SK-N-SH (cell line): ENCODE results near the gene GFPT1. TPM values are rescaled to one million over a fixed set of nuclear protein-coding genes. Genes with fewer than 3 reads are reported as not detected.

Experiments
- CTCF ChIA-PET: fragments of 300-600, 350-600 bp; formaldehyde crosslinking; extraction: SDS; loops from one replicate; lab custom pipeline; 2021; lab: Yijun Ruan, JAX
- POLR2A ChIA-PET: fragments of 350-600 bp; sonication (Branson Sonifier 250); formaldehyde crosslinking; extraction: SDS; loops from one replicate; lab custom pipeline; 2020; ENCODE audit warnings: antibody characterized with exemption, inconsistent platforms; lab: Yijun Ruan, JAX
- DNase-seq: peaks from one replicate; pipeline ENCODE4 v3.0.0; 2012
- H2AFZ ChIP-seq: fragments of 200-600 bp; sonication (generic); 2 replicates; pipeline ENCODE4 v1.8.1; 2016; ENCODE audit warnings: antibody characterized with exemption, mild to moderate bottlenecking, low read depth
- H3F3A ChIP-seq: fragments of 200-600 bp; sonication (generic); replicated peaks from 2 replicates; pipeline ENCODE3; 2016; ENCODE audit warnings: antibody characterized with exemption, mild to moderate bottlenecking; ENCODE audit not compliant: insufficient read depth
- H3K27ac ChIP-seq, 2 experiments: fragments of 200-500 bp in 1 of 2; fragments of 200-600 bp in 1 of 2; sonication (Bioruptor generic) in 1 of 2; sonication (generic), shearing (Covaris generic) in 1 of 2; 2 replicates each; pipeline versions ENCODE4 v1.5.1 to v1.6.1; 2014 to 2016; ENCODE audit warnings: low read depth in 2 of 2, inconsistent platforms in 1 of 2, low read length in 1 of 2, mild to moderate bottlenecking in 1 of 2, mixed read lengths in 1 of 2
- H3K27me3 ChIP-seq: fragments of 200-600 bp; sonication (generic), shearing (Covaris generic); 2 replicates; pipeline ENCODE4 v1.6.1; 2016; ENCODE audit warnings: mixed run types; ENCODE audit not compliant: insufficient read depth
- H3K36me3 ChIP-seq, 2 experiments: fragments of 200-500 bp in 1 of 2; fragments of 200-600 bp in 1 of 2; sonication (Bioruptor generic) in 1 of 2; sonication (generic) in 1 of 2; replicated peaks in 1 of 2; 2 replicates each; pipeline versions ENCODE3 to v1.5.1; 2014 to 2016; ENCODE audit warnings: low read length in 1 of 2, mild to moderate bottlenecking in 1 of 2; ENCODE audit not compliant: insufficient read depth in 2 of 2, control insufficient read depth in 1 of 2
- H3K4me1 ChIP-seq, 2 experiments: fragments of 200-500 bp in 1 of 2; fragments of 200-600 bp in 1 of 2; sonication (Bioruptor generic) in 1 of 2; sonication (generic), shearing (Covaris generic) in 1 of 2; 2 replicates each; pipeline versions ENCODE4 v1.5.1 to v1.6.1; 2014 to 2016; ENCODE audit warnings: low read depth in 1 of 2, low read length in 1 of 2, mixed run types in 1 of 2; ENCODE audit not compliant: insufficient read depth in 2 of 2, control insufficient read depth in 1 of 2
- H3K4me2 ChIP-seq: fragments of 200-600 bp; sonication (generic), shearing (Covaris generic); 2 replicates; pipeline ENCODE4 v1.6.1; 2017; ENCODE audit warnings: mixed run types
- H3K4me3 ChIP-seq, 2 experiments: fragments of 200-500 bp in 1 of 2; fragments of 200-600 bp in 1 of 2; sonication (Bioruptor generic) in 1 of 2; sonication (generic), shearing (Covaris generic) in 1 of 2; 2 replicates each; pipeline versions ENCODE4 v1.5.1 to v1.8.1; 2014 to 2016; ENCODE audit warnings: low read depth in 2 of 2, inconsistent platforms in 1 of 2, low read length in 1 of 2, mild to moderate bottlenecking in 1 of 2, mixed read lengths in 1 of 2, moderate library complexity in 1 of 2
- H3K79me2 ChIP-seq: fragments of 200-600 bp; sonication (generic); 2 replicates; pipeline ENCODE4 v1.8.1; 2017; ENCODE audit warnings: mild to moderate bottlenecking; ENCODE audit not compliant: insufficient read depth
- H3K9ac ChIP-seq: fragments of 200-600 bp; sonication (generic); 2 replicates; pipeline ENCODE4 v1.6.1; 2017; ENCODE audit warnings: mixed run types
- H3K9me2 ChIP-seq: fragments of 200-600 bp; sonication (generic); 2 replicates; pipeline ENCODE4 v1.6.1; 2017; ENCODE audit warnings: mixed run types
- H3K9me3 ChIP-seq: fragments of 200-600 bp; sonication (generic); 2 replicates; pipeline ENCODE4 v1.6.1; 2017; ENCODE audit warnings: mixed run types, mild to moderate bottlenecking, moderate library complexity
- H4K20me1 ChIP-seq: fragments of 200-600 bp; sonication (generic); 2 replicates; pipeline ENCODE4 v1.6.1; 2017; ENCODE audit warnings: mild to moderate bottlenecking, mixed run types; ENCODE audit not compliant: insufficient read depth
- EP300 ChIP-seq, 2 experiments: IDR thresholded peaks; 2 replicates each; pipeline versions ENCODE4 v1.4.0 to v1.6.1; 2012; ENCODE audit warnings: borderline replicate concordance in 1 of 2, low read depth in 1 of 2, low read length in 1 of 2
- EZH2phosphoT487 ChIP-seq: fragments of 200-600 bp; sonication (generic); IDR thresholded peaks from 2 replicates; pipeline ENCODE4 v1.6.1; 2017; ENCODE audit warnings: low read depth, mixed run types, mild to moderate bottlenecking, antibody characterized with exemption, moderate library complexity, borderline replicate concordance
- FOSL2 ChIP-seq: IDR thresholded peaks from 2 replicates; pipeline ENCODE4 v1.4.0; 2012; ENCODE audit warnings: low read depth, mild to moderate bottlenecking, moderate library complexity, borderline replicate concordance
- FOXJ3 ChIP-seq: sonication (generic); formaldehyde crosslinking; IDR thresholded peaks from 2 replicates; pipeline ENCODE4 v1.5.1; 2020; ENCODE audit warnings: mild to moderate bottlenecking, missing genetic modification reagents
- GABPA ChIP-seq: IDR thresholded peaks from 2 replicates; pipeline ENCODE4 v1.4.0; 2012; ENCODE audit warnings: low read depth, mild to moderate bottlenecking
- GATA2 ChIP-seq: sonication (generic); formaldehyde crosslinking; IDR thresholded peaks from 2 replicates; pipeline ENCODE4 v1.5.0; 2020; ENCODE audit warnings: mild to moderate bottlenecking, missing genetic modification reagents
- MEF2A ChIP-seq: IDR thresholded peaks from 2 replicates; pipeline ENCODE4 v1.4.0; 2012; ENCODE audit warnings: low read depth, borderline replicate concordance
- MXI1 ChIP-seq: IDR thresholded peaks from 2 replicates; pipeline ENCODE4 v1.6.1; 2012; ENCODE audit warnings: mild to moderate bottlenecking, low read depth, low read length, improper control_type of control experiment
- NFIC ChIP-seq: IDR thresholded peaks from 2 replicates; pipeline ENCODE4 v1.4.0; 2012; ENCODE audit warnings: borderline replicate concordance
- NRF1 ChIP-seq: IDR thresholded peaks from 2 replicates; pipeline ENCODE4 v1.6.1; 2012; ENCODE audit warnings: low read depth, mild to moderate bottlenecking, low read length
- POLR2AphosphoS5 ChIP-seq: IDR thresholded peaks from 2 replicates; pipeline ENCODE4 v1.6.1; 2012; ENCODE audit warnings: low read depth, low read length
- RAD21 ChIP-seq: IDR thresholded peaks from 2 replicates; pipeline ENCODE4 v1.6.1; 2012; ENCODE audit warnings: mild to moderate bottlenecking, low read length
- RCOR1 ChIP-seq: fragments of 150-350 bp; IDR thresholded peaks from 2 replicates; pipeline ENCODE4 v1.6.1; 2017; ENCODE audit warnings: antibody characterized with exemption, low read length
- RFX5 ChIP-seq: IDR thresholded peaks from 2 replicates; pipeline ENCODE4 v1.6.1; 2012; ENCODE audit warnings: mild to moderate bottlenecking, improper control_type of control experiment, low read length
- RXRA ChIP-seq: IDR thresholded peaks from 2 replicates; pipeline ENCODE4 v1.4.0; 2012; ENCODE audit warnings: low read depth, mild to moderate bottlenecking, borderline replicate concordance
- SMC3 ChIP-seq: IDR thresholded peaks from 2 replicates; pipeline ENCODE4 v1.6.1; 2012; ENCODE audit warnings: low read depth, low read length, improper control_type of control experiment
- TAF1 ChIP-seq: IDR thresholded peaks from 2 replicates; pipeline ENCODE4 v1.6.1; 2012; ENCODE audit warnings: low read depth, mild to moderate bottlenecking, low read length, moderate library complexity, borderline replicate concordance
- TCF12 ChIP-seq: IDR thresholded peaks from 2 replicates; pipeline ENCODE4 v1.4.0; 2012
- YY1 ChIP-seq: IDR thresholded peaks from 2 replicates; pipeline ENCODE4 v1.4.0; 2012; ENCODE audit warnings: low read depth, mild to moderate bottlenecking
- WGBS: methylation state at CpG from one replicate; pipeline ENCODE4 v1.1.6; 2017; ENCODE audit warnings: low lambda C conversion rate; 5-methylcytosine and 5-hydroxymethylcytosine counted together
- polyA plus RNA-seq, 3 experiments: library from polyadenylated mRNA; depleted of rRNA; stranded (reverse); fragments of >200 nt; gene quantifications; 2 replicates each; pipeline ENCODE4 v1.2.3, GENCODE V29; 2012
- TF ChIP-seq, protein P1 (sequence below): IDR thresholded peaks from 2 replicates; pipeline ENCODE4 v1.4.0; 2012; ENCODE audit warnings: low read depth, borderline replicate concordance
- TF ChIP-seq, protein P2 (sequence below): IDR thresholded peaks from 2 replicates; pipeline ENCODE4 v1.4.0; 2012; ENCODE audit warnings: low read depth, borderline replicate concordance
- TF ChIP-seq, protein P3 (sequence below): IDR thresholded peaks from 2 replicates; pipeline ENCODE4; 2012

GFPT1 gene
- polyA plus RNA-seq, 1 of the 3 experiments (the other 2 are of a cell fraction), result 6.0 TPM

DNA sequence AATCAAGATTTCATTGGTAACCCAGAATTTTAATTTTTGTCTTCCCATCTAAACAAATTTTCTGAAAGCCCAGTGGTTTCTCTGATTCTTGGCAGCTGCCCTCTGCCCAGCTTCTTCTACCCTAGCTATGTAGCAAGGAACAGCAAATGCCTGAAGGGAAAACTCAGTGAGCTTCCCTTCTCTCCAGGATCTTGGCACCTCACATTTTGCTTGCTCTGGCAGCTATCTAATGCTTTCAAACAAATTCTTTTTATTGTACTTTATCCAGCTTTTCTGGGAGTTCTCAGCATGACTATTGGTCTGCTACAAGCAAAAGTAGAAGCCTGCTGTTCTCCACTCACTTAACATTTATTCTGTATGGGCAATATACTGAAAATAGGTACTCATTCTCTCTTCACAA is 18.3 kb upstream of the GFPT1 start:
- Histone ChIP-seq H3F3A (peaks cover 3% of the 10 kb centered on the region), H2AFZ (no peak overlapping the region), H3K4me2 (no peak overlapping the region), H4K20me1 (no peaks in the 10 kb centered on the region), H3K27me3 (no peaks in the 10 kb centered on the region), H3K36me3 (peaks cover 6 to 51% of the 10 kb centered on the region in 2 experiments), H3K27ac (no peak overlapping the region), H3K4me3 (no peak overlapping the region), H3K9ac (no peak overlapping the region), H3K79me2 (no peaks in the 10 kb centered on the region), H3K9me2 (no peaks in the 10 kb centered on the region), H3K4me1 (no peaks in the 10 kb centered on the region), H3K9me3 (peaks cover 5% of the 10 kb centered on the region; the same call in 1 of the 2 replicates)
- CTCF ChIA-PET, result no interaction called here
- DNase-seq, result no peak
- TF ChIP-seq FOSL2 (no peak), RCOR1 (no peak), EP300 (IDR thresholded peaks at IDR 0.05; ENCODE audit: borderline replicate concordance in 1 of 2, low read depth in 1 of 2, low read length in 1 of 2) (no peak), YY1 (no peak), NFIC (no peak), TAF1 (no peak), RFX5 (no peak), MEF2A (no peak), POLR2AphosphoS5 (no peak), EZH2phosphoT487 (no peak)
- TF ChIP-seq, protein P1, sequence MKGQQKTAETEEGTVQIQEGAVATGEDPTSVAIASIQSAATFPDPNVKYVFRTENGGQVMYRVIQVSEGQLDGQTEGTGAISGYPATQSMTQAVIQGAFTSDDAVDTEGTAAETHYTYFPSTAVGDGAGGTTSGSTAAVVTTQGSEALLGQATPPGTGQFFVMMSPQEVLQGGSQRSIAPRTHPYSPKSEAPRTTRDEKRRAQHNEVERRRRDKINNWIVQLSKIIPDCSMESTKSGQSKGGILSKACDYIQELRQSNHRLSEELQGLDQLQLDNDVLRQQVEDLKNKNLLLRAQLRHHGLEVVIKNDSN, result no peak
- TF ChIP-seq, protein P2, sequence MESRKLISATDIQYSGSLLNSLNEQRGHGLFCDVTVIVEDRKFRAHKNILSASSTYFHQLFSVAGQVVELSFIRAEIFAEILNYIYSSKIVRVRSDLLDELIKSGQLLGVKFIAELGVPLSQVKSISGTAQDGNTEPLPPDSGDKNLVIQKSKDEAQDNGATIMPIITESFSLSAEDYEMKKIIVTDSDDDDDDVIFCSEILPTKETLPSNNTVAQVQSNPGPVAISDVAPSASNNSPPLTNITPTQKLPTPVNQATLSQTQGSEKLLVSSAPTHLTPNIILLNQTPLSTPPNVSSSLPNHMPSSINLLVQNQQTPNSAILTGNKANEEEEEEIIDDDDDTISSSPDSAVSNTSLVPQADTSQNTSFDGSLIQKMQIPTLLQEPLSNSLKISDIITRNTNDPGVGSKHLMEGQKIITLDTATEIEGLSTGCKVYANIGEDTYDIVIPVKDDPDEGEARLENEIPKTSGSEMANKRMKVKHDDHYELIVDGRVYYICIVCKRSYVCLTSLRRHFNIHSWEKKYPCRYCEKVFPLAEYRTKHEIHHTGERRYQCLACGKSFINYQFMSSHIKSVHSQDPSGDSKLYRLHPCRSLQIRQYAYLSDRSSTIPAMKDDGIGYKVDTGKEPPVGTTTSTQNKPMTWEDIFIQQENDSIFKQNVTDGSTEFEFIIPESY, result no peak
- POLR2A ChIA-PET, result interaction anchor here (0.9 kb wide), 1 partner anchor 49 kb away, joined by 3 read pairs; no protein-coding TSS in a partner anchor

DNA sequence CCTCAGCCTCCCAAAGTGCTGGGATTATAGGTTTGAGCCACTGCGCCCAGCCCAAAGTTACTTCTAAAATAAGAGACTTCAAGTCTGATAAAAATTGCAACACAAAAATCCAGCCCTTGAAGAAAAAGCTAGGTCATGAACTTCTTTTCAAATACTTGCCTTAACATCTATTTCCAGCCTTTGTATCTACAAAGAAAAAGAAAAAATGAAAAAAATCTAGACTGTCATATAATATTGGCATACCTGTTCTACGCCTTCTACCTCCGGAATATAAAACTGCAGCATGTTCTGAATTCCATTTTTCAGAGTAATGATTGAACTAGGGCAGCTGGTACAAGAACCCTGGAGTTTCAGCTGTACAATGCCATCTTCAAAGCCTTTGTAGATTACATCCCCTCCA is 13.1 kb upstream of the GFPT1 start:
- TF ChIP-seq MEF2A, result no peak
- no peak for TF ChIP-seq TCF12
- no peak for TF ChIP-seq GABPA
- TF ChIP-seq, protein P3, sequence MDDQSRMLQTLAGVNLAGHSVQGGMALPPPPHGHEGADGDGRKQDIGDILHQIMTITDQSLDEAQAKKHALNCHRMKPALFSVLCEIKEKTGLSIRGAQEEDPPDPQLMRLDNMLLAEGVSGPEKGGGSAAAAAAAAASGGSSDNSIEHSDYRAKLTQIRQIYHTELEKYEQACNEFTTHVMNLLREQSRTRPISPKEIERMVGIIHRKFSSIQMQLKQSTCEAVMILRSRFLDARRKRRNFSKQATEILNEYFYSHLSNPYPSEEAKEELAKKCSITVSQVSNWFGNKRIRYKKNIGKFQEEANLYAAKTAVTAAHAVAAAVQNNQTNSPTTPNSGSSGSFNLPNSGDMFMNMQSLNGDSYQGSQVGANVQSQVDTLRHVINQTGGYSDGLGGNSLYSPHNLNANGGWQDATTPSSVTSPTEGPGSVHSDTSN, result no peak
- TF ChIP-seq FOXJ3, result no peak
- no peak for TF ChIP-seq EZH2phosphoT487
- TF ChIP-seq EP300 (IDR thresholded peaks at IDR 0.05; ENCODE audit: borderline replicate concordance in 1 of 2, low read depth in 1 of 2, low read length in 1 of 2), result no peak
- no peak for TF ChIP-seq NRF1
- TF ChIP-seq, protein P2, result no peak
- no peak for TF ChIP-seq RFX5
- TF ChIP-seq GATA2 (CRISPR knock-in tag), result no peak
- TF ChIP-seq MXI1, result no peak
- no peak for TF ChIP-seq SMC3
- TF ChIP-seq RXRA, result no peak
- no peak for TF ChIP-seq RAD21
- 97% methylated on average over 3 of the region's 3 CpGs for WGBS
- ChIA-PET CTCF (interaction anchor here (1.0 kb wide), 1 partner anchor 456 kb away, joined by 3 read pairs; no protein-coding TSS in a partner anchor), POLR2A (no interaction called here)
- Histone ChIP-seq H3K27ac (no peak overlapping the region), H3K9me3 (peaks cover 5% of the 10 kb centered on the region; the same call in 1 of the 2 replicates), H2AFZ (no peak overlapping the region), H3K36me3 (peaks cover 12 to 60% of the 10 kb centered on the region in 2 experiments), H3K79me2 (no peaks in the 10 kb centered on the region), H3K4me2 (no peak overlapping the region), H3K9ac (no peak overlapping the region), H3K9me2 (no peaks in the 10 kb centered on the region), H4K20me1 (no peaks in the 10 kb centered on the region), H3K4me1 (no peaks in the 10 kb centered on the region), H3K27me3 (no peaks in the 10 kb centered on the region), H3K4me3 (no peak overlapping the region), H3F3A (peaks cover 8% of the 10 kb centered on the region)
- no peak for DNase-seq
